MM.1S (cell line): ENCODE results near the gene NEUROG2.

Source experiments
- CTCF ChIP-seq: fragments of 300-600 bp; sonication (generic); IDR thresholded peaks from 2 replicates; pipeline ENCODE4 v1.5.1; 2016; ENCODE audit warnings: antibody characterized with exemption, low read length, mixed read lengths
- EZH2 ChIP-seq: fragments of 300-600 bp; sonication (generic); optimal IDR thresholded peaks from 2 replicates; pipeline ENCODE3; 2017; ENCODE audit warnings: low read depth, mild to moderate bottlenecking, antibody characterized with exemption, low read length, mixed read lengths
- EZH2phosphoT487 ChIP-seq: fragments of 300-600 bp; sonication (generic); IDR thresholded peaks from 2 replicates; pipeline ENCODE4 v1.6.1; 2018; ENCODE audit warnings: antibody characterized with exemption, low read length

GRCh38 chr4:112521123-112522023 is 5.4 kb upstream of the NEUROG2 start:
- TF ChIP-seq CTCF (no peak), EZH2 (no peak), EZH2phosphoT487 (no peak)
